ENCODE results near the gene OR2Y1.
A peak's percentile ranks its signal among the peaks of the same experiment; 100 is the strongest.
"Not testable (repeated sequence)": the region's sequence is repeated elsewhere in the genome, so short reads cannot be mapped to it uniquely, and the experiment has no call there.

Gene OR2Y1

GRCh38 chr5:180775624-180776023, 35.8 kb upstream of the OR2Y1 start:
- DNase-seq (ENCODE audit: low read depth), result no peak

GRCh38 chr5:180771839-180772238, 32.0 kb upstream of the OR2Y1 start:
- no peak overlapping the region for H3K4me3 ChIP-seq (ENCODE audit: low read depth, low read length)
- DNase-seq (ENCODE audit: low read depth), result no peak
- TF ChIP-seq CTCF (conservative IDR thresholded peaks at IDR 0.05; ENCODE audit: low read depth, low read length), result no peak

More at GRCh38 chr5:180775624-180776023, 35.8 kb upstream of the OR2Y1 start:
- no peak for TF ChIP-seq CTCF (conservative IDR thresholded peaks at IDR 0.05; ENCODE audit: low read depth, low read length)
- no peak overlapping the region for H3K4me3 ChIP-seq (ENCODE audit: low read depth, low read length)

- no peak for DNase-seq (ENCODE audit: low read depth)
- no peak for TF ChIP-seq CTCF (conservative IDR thresholded peaks at IDR 0.05; ENCODE audit: low read depth, low read length)
- H3K4me3 ChIP-seq (ENCODE audit: low read depth, low read length), result no peak overlapping the region
These were observed 30.0 kb upstream of the OR2Y1 start for GRCh38 chr5:180769821-180770220.

DNA sequence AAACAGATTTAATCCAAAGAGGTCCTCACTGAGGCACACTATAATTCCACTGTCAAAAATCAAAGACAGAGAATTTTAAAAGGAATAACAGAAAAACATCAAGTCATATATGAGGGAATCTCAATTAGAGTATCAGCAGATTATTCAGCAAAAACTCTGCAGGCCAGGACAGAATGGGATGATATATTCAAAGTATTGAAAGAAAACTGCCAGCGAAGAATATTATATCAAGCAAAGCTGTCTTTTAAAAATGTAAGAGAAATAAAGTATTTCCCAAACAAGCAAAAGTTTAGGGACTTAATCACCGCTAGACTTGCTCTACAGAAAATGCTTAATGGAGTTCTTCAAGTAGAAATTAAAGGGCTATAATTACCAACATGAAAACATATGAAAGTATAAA, 15.7 kb upstream of the OR2Y1 start:
- DNase-seq (ENCODE audit: low read depth), result no peak
- no peak overlapping the region for H3K4me3 ChIP-seq (ENCODE audit: low read depth, low read length)
- TF ChIP-seq CTCF (conservative IDR thresholded peaks at IDR 0.05; ENCODE audit: low read depth, low read length), result no peak

GRCh38 chr5:180744253-180744652, 4.4 kb upstream of the OR2Y1 start:
- DNase-seq (ENCODE audit: low read depth), result no peak

DNA sequence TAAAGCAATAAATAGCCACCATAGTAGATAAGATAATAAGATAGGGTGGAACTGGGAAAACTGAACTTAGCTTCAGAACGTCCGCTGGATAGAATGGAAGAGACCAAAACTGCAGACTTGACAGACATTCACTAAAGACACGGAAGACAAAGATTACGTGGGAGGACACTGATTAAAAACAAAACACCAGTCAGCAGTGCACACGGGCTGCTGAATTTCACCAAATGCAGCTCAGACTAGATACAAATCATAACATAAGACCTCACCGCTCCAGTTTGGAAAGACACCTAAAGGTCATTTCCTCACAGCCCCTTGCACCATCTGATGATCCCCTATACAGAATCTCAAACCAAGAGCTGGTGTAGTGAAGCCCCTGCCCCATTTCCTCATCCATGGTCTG, 2.9 kb upstream of the OR2Y1 start:
- no peak overlapping the region for H3K4me3 ChIP-seq (ENCODE audit: low read depth, low read length)
- no peak for DNase-seq (ENCODE audit: low read depth)
- no peak for TF ChIP-seq CTCF (conservative IDR thresholded peaks at IDR 0.05; ENCODE audit: low read depth, low read length)

More at GRCh38 chr5:180744253-180744652, 4.4 kb upstream of the OR2Y1 start:
- H3K4me3 ChIP-seq (ENCODE audit: low read depth, low read length), result no peak overlapping the region
- no peak for TF ChIP-seq CTCF (conservative IDR thresholded peaks at IDR 0.05; ENCODE audit: low read depth, low read length)

DNA sequence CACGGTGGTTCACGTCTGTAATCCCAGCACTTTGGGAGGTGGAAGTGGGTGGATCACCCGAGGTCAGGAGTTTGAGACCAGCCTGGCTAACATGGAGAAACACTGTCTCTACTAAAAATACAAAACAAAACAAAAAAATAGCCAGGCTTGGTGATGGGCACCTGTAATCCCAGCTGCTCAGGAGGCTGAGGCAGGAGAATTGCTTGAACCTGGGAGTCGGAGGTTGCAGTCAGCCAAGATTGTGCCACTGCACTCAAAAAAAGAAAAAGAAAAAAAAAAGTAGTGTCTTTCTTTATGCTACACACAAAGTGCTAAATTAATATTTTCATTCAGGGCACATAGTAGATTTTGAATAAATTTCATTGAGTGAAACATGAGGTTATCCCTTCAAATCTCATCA, 1.1 kb upstream of the OR2Y1 start:
- not testable (repeated sequence) for DNase-seq (ENCODE audit: low read depth); H3K4me3 ChIP-seq (ENCODE audit: low read depth, low read length)

GRCh38 chr5:180739271-180739670, 587 bp downstream of the OR2Y1 start:
- H3K4me3 ChIP-seq (ENCODE audit: low read depth, low read length), result no peak overlapping the region
- DNase-seq (ENCODE audit: low read depth), result peak; percentile 18
- TF ChIP-seq CTCF (conservative IDR thresholded peaks at IDR 0.05; ENCODE audit: low read depth, low read length), result no peak
